NCI-H748 (cell line): ENCODE measurements around the gene DNAAF8.
"Not testable (repeated sequence)": the region's sequence is repeated elsewhere in the genome, so short reads cannot be mapped to it uniquely, and the experiment has no call there.

Experiments used
- DNase-seq: peaks from one replicate; lab custom pipeline; 2025; ENCODE audit not compliant: unreplicated experiment; lab: John Stamatoyannopoulos, UW

The DNAAF8 gene

DNA sequence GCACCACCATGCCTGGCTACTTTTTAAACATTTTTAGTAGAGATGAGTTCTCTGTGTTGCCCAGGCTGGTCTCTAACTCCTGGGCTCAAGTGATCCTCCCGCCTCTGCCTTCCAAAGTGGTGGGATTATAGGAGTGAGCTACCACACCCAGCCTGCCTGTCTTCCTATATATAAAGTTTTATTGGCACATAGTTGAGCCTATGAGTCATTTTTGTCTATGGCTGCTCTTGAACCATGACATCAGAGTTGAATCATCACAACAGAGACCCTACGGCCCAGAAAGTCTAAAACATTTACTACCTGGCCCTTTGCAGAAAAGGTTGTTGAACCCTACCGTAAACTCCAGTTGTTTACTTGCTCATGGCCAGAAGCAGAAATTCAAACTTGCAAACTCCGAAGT lies 45.9 kb downstream of the DNAAF8 start:
- no peak for DNase-seq

DNA sequence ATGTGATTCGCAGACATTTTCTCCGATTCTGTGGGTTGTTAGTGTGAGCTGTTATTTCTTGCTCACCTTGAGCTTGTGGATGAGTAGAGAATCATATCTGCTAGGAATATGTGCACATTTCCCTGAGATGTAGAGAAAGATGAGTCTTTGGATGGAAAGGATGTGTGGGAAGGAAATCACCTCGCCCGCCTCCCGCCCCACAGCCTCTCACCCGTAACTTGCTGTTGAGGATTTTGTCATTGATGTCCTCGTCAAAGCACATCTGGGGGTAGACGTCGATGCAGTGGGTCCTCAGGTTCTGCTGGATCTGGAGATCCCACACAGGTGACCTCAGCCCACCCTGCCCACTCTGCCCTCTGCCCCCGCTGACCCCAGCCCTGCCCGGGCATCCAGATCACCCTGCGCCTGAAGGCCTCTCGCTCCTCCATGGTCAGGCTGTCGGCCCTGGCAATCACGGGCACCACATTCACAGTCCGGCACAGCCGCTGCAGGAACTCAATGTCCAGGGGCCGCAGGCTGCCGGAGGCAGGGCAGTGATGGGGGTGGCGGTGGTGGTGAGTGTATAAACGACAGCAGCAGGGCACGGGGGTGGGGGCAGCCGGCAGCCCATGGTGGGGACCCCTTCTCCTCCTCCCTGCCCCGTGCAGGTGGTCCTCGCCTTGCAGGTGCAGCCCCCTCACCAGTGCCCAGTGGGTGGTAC lies 49.1 kb downstream of the DNAAF8 start:
- DNase-seq = no peak

DNA sequence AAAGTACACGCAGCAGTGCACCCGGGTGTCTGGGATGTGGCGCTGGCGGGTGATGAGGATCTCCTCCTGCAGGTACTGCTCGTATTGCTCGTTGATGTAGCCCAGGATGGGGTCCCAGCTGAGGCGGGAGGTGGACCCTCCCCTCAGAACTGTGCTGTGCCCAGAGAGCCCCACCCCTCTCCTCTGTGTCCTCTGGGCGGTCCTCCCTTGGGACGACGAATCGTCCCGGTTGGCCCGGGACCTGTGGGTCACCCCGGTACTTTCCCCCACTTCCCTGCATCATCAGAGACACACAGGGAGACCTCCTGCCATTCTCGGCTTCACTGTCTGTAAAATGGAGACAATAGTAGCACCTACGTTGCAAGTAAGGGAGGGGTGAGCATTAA lies 49.6 kb downstream of the DNAAF8 start:
- no peak for DNase-seq

DNA sequence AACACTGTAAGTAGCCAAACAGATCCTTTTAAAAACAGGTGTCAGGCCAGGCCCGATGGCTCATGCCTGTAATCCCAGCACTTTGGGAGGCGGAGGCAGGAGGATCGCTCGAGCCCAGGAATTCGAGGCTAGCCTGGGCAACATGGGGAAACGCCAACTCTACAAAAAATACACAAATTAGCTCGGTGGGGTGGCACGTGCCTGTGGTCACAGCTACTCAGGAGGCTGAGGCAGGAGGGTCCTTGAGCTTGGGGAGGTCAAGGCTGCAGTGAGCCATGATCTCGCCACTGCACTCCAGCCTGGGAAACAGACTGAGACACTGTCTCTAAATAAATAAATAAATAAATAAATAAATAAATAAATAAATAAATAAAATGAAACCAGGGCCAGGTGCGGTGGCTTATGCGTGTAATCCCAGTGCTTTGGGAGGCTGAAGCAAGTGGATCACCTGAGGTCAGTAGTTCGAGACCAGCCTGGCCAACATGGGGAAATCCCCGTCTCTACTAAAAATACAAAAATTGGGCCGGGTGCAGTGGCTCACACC lies 50.2 kb downstream of the DNAAF8 start:
- not testable (repeated sequence) for DNase-seq

DNA sequence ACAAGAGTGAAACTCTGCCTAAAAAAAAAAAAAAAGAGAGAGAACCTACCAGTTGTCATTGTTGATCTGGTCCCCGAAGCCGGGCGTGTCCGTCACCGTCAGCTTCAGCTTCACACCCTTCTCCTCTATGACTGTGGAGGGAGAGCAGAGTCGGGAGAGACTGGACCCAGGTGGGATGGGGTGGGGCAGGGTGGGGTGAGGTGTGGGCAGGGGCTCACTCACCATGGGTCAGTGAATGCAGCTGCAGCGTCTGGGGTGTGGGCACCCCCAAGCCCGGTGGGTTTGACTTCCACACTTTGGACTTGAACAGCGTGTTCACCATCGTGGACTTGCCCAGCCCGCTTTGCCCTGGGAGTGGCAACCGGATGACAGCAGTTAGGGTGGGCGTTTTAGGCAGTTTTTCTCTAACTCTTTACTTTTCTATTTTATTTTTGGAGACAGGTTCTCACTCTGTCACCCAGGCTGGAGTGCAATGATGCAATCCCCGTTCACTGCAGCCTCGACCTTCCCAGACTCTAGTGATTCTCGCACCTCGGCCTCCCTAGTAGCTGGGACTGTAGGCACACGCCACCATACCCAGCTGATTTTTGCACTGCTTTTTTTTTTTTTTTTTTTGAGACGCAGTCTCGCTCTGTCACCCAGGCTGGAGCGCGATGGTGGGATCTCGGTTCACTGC lies 51.6 kb downstream of the DNAAF8 start:
- no peak for DNase-seq

DNA sequence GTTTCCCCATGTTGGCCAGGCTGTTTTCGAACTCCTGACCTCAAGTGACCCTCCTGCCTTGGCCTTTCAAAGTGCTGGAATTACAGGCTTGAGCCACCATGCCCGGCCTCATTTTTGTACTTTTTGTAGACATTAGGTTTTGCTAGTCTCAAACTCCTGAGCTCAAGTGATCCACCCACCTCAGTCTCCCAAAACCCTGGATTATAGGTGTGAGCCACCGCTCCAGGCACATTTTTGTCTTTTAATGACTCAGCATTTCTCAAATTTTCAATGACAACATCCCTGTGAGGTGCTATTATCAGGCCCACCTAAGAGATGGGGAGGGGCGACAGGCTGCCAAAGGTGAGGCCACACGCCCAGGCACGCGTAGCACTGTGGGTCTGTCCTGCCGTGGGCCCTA lies 52.7 kb downstream of the DNAAF8 start:
- no peak for DNase-seq

DNA sequence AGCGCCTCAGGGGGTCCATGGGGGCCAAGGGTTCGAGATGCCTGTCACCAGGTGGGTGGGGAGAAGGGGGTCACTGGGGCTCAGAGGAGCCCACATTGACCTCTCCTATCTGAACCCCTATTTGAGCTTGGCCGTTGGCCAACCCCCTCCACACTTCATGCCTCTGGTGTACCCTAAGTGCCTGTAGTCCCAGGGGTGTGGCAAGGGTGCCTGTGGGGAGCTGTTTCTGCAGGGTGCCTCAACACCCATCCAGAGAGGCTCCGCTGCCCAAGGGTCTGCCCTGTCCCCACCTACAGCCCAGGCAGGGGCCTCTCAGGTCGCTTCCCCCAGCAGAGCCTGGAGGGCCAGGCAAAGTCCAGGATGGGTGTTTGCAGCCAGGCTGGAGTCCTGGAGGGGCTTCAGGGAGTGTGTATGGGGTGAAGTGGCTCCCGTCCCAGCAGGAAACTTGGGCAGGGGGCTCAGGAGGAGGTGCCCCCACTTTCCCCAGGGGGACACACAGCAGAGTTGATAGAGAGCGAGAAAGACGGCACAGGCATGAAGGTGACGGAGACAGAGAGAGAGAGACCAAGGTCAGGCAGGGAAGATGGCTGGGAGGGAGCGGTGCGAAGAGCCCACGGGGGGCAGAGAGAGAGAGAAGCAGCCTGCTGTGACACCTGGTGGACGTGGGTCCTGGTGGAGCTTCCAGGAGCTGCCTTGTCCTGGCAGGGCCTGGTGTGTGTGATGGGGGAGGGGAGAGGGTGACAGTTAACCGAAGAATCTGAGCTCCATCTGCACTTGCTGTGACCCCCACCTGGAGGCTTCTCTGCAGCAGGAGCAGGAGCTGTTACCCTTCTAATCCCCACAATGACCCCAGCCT lies 53.5 kb downstream of the DNAAF8 start, which contains the start of gene SEPTIN12:
TSS of gene SEPTIN12 (minus strand) at position 719 of the 856 bp plus-strand sequence. CDS start at position 19, 700 bp downstream.
- DNase-seq = no peak

DNA sequence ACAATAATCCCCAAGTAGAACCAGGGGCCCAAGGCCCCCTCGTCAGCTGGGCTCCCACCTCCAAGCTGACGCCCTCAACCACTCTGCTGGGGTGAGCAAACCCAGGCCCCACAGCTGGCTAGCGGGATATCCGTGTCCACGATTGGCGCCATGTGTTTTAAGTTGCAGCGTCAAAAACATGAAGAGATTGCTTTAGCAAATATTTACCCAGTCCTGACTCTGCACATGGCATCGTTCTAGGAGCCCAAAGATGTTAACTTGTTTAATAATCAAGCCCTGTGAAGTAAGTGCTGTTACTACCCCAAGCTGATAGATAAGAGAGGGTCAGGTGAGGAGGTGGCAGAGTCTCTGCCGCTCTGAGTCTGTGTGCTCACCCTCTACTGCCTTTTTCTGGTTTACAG lies 54.2 kb downstream of the DNAAF8 start:
- peak; percentile 21 for DNase-seq

DNA sequence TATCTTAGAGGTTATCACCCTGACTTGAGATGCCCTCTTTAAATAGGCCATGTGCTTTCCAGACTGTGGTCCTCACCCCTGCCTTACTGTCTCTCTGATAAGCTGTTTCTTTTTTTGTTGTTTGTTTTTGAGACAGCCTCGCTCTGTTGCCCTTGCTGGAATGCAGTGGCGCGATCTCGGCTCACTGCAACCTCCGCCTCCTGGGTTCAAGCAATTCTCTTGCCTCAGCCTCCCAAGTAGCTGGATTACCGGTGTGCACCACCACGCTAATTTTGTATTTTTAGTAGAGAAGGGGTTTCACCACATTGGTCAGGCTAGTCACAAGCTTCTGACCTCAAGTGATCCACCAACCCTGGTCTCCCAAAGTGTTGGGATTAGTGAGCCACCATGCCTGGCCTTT lies 54.6 kb downstream of the DNAAF8 start:
- DNase-seq = no peak

DNA sequence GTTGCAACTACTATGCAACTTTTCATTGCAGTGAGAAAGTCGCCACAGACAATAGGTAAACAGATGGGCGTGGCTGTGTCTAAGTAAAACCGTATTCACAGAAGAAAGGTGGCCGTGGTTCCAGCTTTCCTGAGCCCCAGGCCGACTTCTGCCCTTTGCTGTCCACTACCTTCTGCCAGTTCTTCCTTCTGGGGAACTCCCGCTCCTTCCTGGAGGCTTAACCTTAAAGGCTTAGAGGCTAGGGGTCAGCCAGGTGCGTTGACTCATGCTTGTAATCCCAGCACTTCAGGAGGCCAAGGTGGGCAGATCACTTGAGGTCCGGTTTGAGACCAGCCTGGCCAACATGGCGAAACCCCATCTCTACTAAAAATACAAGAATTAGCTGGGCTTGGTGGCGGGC lies 55.9 kb downstream of the DNAAF8 start:
- DNase-seq = no peak

DNA sequence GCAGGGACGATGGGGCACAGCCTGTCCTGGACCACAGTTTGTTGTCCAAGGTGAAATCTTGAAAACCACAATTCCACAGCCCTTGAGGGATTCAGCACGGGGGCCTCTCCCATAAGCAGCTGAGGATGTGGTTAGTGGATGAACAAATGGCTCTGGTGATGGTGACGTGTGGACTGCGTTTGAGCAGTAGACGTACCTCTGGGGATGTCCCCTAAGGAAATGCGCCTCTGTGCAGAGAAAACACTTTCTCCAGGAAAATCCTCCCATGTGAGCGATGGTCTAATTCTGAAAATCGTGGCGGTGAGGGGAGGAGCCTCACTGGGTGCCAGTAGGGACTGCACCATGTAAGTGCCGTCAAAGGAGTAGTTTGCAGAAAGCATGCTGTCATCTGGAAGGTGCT lies 56.5 kb downstream of the DNAAF8 start:
- DNase-seq = no peak

DNA sequence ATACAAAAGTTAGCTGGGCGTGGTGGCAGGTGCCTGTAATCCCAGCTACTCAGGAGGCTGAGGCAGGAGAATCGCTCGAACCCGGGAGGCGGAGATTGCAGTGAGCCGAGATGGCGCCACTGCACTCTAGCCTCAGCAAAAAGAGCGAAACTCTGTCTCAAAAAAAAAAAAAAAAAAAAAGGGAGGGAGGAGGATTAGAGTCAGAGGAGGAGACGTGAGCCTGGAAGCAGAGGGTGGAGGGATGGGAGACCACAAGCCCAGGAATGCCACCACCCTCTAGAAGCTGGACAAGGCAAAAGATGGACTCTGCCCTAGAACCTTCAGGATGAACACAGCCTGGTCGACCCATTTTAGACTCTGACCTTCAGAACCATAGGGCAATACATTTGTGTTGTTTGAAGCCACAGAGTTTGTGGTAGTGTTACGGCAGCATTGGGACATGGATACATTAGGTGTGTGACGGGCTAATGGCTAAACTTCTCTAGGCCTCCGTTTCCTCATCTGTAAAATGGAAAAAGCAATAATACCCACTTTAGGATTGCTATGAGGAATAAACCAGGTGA lies 58.7 kb downstream of the DNAAF8 start:
- no peak for DNase-seq

DNA sequence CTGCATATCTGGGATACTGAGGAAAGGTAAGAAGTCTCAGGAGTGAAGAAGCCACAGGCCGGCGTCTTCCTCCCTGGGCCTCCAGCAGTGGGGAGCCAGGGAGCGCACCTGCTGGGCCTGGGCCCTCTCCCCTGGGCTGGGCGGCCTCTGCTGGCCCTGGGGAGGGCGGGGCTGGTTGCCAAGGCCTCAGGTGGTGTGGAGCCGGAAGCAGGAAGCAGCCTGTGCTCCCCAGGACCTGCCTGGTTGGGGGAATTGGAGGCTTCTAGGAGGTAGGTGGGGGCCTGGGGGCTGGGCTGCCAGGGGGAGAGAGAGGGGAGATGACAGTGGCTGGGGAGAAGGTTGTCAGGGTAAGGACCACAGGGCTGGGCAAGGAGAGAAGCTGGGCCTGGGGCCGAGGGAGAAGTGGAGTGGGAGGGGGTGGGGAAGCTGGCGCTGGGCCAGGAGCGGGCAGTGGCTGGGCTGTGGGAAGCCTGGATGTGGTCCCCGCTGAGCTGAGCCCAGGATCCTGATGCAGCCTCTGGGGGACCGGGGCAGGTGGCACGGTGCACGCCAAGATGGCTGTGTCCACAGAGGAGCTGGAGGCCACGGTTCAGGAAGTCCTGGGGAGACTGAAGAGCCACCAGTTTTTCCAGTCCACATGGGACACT lies 61.0 kb downstream of the DNAAF8 start, which contains the start of gene SMIM22:
TSS of gene SMIM22 (plus strand) at position 189 of the 647 bp plus-strand sequence. CDS start at position 555, 366 bp downstream.
- peak; percentile 77 for DNase-seq

DNA sequence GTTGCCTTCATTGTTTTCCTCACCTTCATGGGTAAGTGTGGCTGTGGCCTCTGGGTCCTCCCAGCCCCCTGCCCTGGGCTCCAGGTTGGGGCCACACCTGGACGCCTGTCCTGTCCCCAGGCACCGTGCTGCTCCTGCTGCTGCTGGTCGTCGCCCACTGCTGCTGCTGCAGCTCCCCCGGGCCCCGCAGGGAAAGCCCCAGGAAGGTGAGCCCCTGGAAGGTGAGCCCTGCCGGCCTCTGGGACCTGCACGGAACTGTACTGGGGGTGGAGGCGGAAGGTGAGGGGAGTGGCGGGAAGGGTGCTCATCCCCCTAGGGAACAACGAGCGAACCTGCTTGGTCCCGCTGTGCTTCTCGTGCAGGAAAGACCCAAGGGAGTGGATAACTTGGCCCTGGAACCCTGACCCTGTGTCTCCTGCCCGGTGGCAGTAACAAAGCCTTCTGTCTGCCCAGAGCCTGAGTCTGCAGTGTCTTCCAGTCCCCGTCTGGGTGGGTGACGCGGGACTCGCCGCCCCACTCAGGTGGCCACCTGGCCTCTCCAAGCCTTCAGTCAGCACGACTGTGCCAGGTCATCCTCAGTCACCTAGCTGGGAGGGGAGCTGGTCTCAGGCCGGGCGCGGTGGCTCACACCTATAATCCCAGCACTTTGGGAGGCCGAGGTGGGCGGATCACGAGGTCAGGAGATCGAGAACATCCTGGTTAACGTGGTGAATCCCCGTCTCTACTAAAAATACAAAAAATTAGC lies 61.7 kb downstream of the DNAAF8 start:
- no peak for DNase-seq

DNA sequence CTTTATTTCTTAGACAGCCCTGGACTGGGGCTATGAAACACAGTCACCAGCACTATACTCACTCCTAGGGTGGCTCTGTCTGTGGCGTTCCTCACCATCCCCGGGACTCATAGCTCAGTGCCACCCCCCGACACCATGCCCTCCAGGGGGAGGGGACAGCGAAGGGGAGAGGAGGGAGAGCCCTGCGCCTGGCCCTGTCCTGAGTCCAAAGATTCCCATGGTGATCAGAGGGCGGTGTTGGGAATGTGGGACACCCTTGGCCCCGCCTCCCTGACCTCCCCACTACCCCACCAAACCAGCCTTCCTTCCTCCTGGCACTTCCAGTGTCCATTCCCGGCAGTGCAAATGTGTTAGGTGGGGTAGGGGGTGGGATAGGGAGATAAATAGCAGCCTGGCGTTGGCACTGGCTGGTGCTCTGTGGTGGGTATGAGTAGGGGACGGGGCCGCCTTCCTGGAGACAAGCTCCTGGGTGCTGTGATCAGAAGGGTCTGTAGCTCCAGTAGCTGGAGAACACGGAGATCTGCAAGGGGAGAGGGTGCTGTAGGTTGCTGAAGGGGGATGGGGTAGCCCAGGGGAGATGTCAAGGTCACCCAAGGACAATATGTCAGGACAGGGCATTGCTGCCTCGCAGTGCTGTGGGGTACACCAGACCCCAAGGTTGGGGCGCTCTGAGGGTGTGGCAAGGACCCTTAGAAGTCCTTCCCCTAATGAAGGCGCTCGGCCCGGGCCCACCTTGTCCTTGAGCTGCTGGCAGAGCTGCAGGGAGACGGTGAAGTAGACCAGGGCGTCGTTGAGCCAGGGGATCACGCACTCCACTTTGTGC lies 62.9 kb downstream of the DNAAF8 start:
- DNase-seq = no peak

DNA sequence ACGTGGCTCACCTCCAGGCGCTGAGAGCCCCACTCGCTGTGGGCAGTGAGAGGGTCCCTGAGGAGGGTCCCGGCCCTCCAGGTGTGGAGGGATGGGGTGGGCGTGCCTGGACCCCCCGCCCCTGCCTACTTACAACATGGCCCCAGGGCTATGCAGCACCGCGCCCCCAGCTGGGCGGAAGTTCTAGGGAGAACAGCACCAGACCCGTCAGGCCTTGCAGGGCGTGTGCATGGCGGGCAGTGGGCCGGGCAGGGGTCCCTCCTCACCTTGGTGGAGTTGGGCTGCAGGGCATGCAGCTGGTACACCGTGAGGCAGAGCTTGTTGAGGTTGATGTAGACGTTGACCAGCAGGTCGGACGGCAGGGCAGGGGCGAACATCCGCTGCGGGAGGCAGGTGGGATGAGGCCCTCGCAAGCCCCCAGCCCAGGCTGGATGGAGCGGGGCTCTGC lies 63.5 kb downstream of the DNAAF8 start:
- DNase-seq = no peak

DNA sequence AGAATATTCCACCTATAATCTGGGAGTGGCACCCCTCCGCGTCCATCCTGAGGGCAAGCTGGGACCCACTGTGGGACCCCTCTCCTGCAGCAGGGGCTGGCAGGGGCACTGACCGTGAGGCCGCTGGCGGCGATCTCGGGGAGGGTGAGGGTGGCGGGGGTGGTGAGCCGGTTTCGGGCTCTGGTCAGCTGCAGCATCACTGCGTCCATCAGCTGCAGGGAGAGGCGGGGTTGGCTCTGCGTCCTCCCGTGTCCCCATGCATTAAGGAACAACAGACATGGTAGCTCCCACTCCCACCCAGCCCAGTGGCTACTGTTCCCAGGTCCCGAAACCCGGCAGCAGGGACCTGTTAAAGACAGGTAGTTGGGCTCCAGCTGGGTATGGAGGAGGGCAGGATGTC lies 64.1 kb downstream of the DNAAF8 start:
- no peak for DNase-seq
